Measurements from ENCODE around the gene SNAP47.

Gene SNAP47

DNA sequence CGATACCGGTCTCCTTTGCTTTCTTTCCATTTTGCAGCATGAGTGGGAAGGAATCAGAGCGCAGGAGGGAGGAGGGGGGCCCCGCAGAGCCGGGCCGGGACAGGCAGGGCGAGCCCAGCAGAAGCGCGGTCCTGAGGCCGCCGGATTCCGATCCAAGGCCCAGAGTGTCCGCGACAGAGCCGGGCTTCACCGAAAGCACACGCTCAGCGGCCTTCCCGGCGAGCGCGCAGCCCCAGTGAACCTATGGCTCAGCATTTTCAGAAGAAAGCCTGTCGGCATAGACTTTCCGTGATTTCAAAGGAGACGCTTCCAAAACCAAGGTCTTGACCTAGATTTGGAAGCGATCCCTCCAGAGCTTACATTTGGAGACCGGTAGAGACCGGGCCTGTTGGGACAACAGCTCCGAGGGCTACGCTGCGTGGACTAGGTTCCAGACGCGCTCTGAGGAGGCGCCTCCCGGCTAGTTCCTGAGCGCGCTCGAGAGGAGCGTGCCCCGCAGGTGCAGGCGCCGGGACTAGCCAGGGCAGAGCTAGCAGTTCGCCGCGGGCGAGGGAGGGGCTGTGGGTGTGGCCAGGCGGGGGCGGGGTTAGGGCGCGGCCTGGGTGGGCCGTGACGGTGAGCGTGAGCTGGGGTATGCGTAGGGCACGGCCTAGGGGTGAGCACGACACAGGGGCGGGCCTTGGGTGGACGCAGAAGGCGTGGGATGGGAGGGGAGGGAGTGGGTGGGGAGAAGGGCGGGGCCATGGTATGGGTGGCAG is 52.5 kb downstream of the SNAP47 start:
- Histone ChIP-seq H4K20me1 (ENCODE audit: insufficient read depth, low read length, poor library complexity, severe bottlenecking) (no peaks in the 10 kb centered on the region), H3K9ac (ENCODE audit: low read depth, low read length, poor library complexity, severe bottlenecking) (peak overlapping the region; percentile 66), H3K36me3 (ENCODE audit: insufficient read depth, low read length) (no peaks in the 10 kb centered on the region), H3K9me2 (replicated peaks; ENCODE audit: low read depth, low read length) (no peaks in the 10 kb centered on the region), H3K27me3 (ENCODE audit: insufficient read depth, low read length, poor library complexity, severe bottlenecking) (no peaks in the 10 kb centered on the region), H3F3A (ENCODE audit: low read depth) (no peaks in the 10 kb centered on the region), H3K4me3 (ENCODE audit: low read length, poor library complexity, severe bottlenecking) (peak overlapping the region; percentile 74), H3K79me2 (ENCODE audit: insufficient read depth, low read length) (no peaks in the 10 kb centered on the region), H2AFZ (ENCODE audit: low read length) (peak overlapping the region; percentile 69), H3K9me3 (ENCODE audit: insufficient read depth, low read depth, low read length) (no peaks in the 10 kb centered on the region), H3K4me1 (ENCODE audit: insufficient read depth, low read length, poor library complexity, severe bottlenecking) (peaks cover 12% of the 10 kb centered on the region), H3K4me2 (ENCODE audit: low read depth, low read length, poor library complexity, severe bottlenecking) (peak overlapping the region; percentile 86)
- TF ChIP-seq EZH2phosphoT487 (IDR thresholded peaks at IDR 0.05; ENCODE audit: borderline replicate concordance) = no peak
- TF ChIP-seq, protein P1, sequence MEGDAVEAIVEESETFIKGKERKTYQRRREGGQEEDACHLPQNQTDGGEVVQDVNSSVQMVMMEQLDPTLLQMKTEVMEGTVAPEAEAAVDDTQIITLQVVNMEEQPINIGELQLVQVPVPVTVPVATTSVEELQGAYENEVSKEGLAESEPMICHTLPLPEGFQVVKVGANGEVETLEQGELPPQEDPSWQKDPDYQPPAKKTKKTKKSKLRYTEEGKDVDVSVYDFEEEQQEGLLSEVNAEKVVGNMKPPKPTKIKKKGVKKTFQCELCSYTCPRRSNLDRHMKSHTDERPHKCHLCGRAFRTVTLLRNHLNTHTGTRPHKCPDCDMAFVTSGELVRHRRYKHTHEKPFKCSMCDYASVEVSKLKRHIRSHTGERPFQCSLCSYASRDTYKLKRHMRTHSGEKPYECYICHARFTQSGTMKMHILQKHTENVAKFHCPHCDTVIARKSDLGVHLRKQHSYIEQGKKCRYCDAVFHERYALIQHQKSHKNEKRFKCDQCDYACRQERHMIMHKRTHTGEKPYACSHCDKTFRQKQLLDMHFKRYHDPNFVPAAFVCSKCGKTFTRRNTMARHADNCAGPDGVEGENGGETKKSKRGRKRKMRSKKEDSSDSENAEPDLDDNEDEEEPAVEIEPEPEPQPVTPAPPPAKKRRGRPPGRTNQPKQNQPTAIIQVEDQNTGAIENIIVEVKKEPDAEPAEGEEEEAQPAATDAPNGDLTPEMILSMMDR (conservative IDR thresholded peaks at IDR 0.05; ENCODE audit: low read length) = no peak

DNA sequence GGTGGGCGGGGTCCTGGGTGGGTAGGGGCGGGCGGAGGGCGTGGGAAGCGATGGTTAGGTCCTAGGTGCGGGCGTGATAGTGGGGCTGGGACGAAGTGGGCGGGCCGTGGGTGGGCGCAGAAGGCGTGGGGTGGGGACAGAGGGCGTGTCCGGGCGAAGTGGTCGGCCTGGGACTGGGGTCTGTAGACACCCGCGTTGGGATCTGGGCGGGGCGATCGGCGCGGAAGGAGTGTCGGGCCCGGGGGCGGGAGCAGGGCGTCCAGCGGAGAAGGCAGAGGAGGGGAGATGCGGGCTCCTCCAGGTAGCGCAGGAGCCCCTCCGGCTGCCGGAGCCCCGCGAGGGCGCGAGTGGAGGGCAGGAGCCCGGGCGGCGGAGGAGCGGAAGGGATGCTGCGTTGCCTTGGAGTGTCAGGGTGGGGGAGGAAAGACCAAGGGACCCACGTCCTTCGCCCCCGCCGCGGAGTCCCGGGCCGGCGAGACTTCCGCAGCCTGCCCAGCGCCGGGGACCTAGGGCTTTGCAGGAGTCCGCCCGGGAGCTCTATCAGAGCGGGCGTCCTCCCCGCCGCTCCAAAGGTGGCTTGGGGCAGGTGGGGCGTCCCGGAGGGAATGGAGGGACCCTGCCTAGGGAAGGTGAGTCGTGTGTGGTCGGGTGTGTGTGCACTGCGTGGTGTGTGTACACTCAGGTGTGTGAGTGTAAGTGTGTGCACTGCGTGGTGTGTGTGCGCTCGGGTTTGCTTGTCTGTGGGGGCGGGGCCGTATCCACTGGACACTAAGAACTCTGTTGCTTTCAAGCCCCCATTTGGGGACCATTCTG is 53.2 kb downstream of the SNAP47 start:
- H3K79me2 ChIP-seq (ENCODE audit: insufficient read depth, low read length) = no peaks in the 10 kb centered on the region
- H4K20me1 ChIP-seq (ENCODE audit: insufficient read depth, low read length, poor library complexity, severe bottlenecking) = no peaks in the 10 kb centered on the region
- peak overlapping the region; percentile 50 for H3K9ac ChIP-seq (ENCODE audit: low read depth, low read length, poor library complexity, severe bottlenecking)
- H3K9me2 ChIP-seq (replicated peaks; ENCODE audit: low read depth, low read length) = no peaks in the 10 kb centered on the region
- peak overlapping the region; percentile 93 for H3K4me2 ChIP-seq (ENCODE audit: low read depth, low read length, poor library complexity, severe bottlenecking)
- no peaks in the 10 kb centered on the region for H3K36me3 ChIP-seq (ENCODE audit: insufficient read depth, low read length)
- TF ChIP-seq, protein P1 (conservative IDR thresholded peaks at IDR 0.05; ENCODE audit: low read length) = no peak
- TF ChIP-seq EZH2phosphoT487 (IDR thresholded peaks at IDR 0.05; ENCODE audit: borderline replicate concordance) = no peak
- no peaks in the 10 kb centered on the region for H3K27me3 ChIP-seq (ENCODE audit: insufficient read depth, low read length, poor library complexity, severe bottlenecking)
- H3K4me1 ChIP-seq (ENCODE audit: insufficient read depth, low read length, poor library complexity, severe bottlenecking) = peaks cover 12% of the 10 kb centered on the region
- peak overlapping the region; percentile 88 for H2AFZ ChIP-seq (ENCODE audit: low read length)
- H3K4me3 ChIP-seq (ENCODE audit: low read length, poor library complexity, severe bottlenecking) = peak overlapping the region; percentile 74
- no peaks in the 10 kb centered on the region for H3F3A ChIP-seq (ENCODE audit: low read depth)
- H3K9me3 ChIP-seq (ENCODE audit: insufficient read depth, low read depth, low read length) = no peaks in the 10 kb centered on the region

DNA sequence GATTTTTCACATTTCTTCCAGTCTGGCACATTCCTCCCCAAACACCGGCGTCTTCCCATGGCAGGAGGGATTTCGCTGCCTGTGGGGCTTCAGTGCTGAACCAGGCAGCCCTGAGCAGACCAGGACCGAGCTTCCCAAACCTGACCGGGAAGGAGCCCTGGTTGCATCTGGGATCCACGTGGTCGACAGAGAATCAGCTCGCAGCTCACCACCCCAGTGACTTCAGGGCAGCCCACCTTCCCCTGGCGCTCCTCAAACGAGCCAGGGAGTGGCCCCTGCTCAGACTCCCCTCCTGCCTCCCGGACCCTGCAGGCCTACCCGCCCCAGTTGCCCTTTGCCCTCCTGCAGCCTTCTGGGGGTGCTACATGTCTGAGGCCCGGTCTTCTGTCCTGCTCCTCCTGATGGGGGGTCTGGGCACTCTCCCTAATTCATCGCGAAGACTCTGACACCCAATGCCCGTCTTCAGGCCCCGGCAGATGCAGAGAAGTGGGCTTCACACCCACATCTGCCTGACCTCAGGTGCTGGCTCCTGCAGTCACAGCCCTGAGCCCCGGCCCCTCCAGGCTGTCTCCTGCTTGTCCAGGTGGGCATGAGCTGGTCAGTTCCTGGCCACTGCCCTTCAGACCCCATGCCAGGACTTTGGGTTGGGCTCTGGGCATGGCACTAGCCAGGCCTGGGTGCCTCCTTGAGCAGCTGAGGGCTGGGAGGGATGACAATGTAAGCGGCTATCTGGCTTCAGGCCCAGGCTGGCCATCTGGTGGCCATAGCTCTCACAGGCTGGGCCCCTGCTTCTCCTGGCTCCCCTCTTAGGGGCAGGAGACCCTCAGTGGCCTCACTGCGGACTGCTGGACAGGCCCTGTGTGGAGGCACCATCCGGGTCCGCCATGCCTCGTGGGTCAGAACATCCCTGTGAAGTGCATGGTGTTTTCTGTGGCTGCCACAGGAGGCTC is 54.1 kb downstream of the SNAP47 start:
- H3K27me3 ChIP-seq (ENCODE audit: insufficient read depth, low read length, poor library complexity, severe bottlenecking) = no peaks in the 10 kb centered on the region
- H3K4me3 ChIP-seq (ENCODE audit: low read length, poor library complexity, severe bottlenecking) = peak overlapping the region; percentile 74
- peaks cover 12% of the 10 kb centered on the region for H3K4me1 ChIP-seq (ENCODE audit: insufficient read depth, low read length, poor library complexity, severe bottlenecking)
- H3K36me3 ChIP-seq (ENCODE audit: insufficient read depth, low read length) = no peaks in the 10 kb centered on the region
- H2AFZ ChIP-seq (ENCODE audit: low read length) = no peak overlapping the region
- H3K9me2 ChIP-seq (replicated peaks; ENCODE audit: low read depth, low read length) = no peaks in the 10 kb centered on the region
- no peaks in the 10 kb centered on the region for H3F3A ChIP-seq (ENCODE audit: low read depth)
- H3K9ac ChIP-seq (ENCODE audit: low read depth, low read length, poor library complexity, severe bottlenecking) = no peak overlapping the region
- H3K9me3 ChIP-seq (ENCODE audit: insufficient read depth, low read depth, low read length) = no peaks in the 10 kb centered on the region
- TF ChIP-seq, protein P1 (conservative IDR thresholded peaks at IDR 0.05; ENCODE audit: low read length) = no peak
- TF ChIP-seq EZH2phosphoT487 (IDR thresholded peaks at IDR 0.05; ENCODE audit: borderline replicate concordance) = no peak
- H3K79me2 ChIP-seq (ENCODE audit: insufficient read depth, low read length) = no peaks in the 10 kb centered on the region
- H3K4me2 ChIP-seq (ENCODE audit: low read depth, low read length, poor library complexity, severe bottlenecking) = peak overlapping the region; percentile 93
- no peaks in the 10 kb centered on the region for H4K20me1 ChIP-seq (ENCODE audit: insufficient read depth, low read length, poor library complexity, severe bottlenecking)

All from Loucy (cell line).